Anterior cingulate cortex (tissue), 58 donors: ENCODE results near the gene CHRNA4.

Source experiments
- DNase-seq, 58 donors: peaks; one replicate each; lab custom pipeline; 2025; lab: John Stamatoyannopoulos, UW

CHRNA4 gene

DNA sequence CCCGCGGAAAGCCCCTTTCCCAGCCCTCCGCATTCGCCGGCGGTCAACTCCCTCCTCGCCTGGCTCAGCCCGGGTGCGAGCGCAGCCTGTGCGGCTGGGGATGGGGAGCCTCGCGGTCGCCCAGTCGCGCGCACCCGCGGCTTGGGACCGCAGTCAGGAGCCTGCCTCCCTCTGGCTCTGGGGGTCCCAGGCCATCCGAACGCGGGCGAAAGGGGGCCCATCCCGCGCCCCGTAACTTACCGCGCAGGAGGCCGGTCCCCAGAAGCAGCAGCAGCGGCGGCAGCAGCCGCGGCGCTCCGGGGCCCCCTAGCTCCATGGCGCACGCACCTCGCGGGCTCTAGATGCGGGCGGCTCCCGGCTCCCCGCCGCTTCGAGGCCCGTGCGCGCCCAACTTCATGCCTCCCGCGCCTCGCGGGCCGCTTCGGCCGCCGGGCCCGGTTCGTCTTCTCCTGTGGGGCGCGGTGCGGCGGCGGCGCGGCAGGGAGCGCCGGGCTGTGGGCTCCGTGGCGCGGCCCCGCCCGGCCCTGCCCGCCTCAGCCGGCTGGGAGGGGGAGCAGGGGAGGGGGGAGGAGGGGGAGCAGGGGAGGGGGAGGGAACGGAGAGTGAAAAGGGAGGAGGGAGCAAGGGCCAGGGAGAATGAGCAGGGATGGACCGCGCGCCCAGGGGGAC is at the start of gene CHRNA4:
CHRNA4 (minus strand) TSS at position 500 of the 669 bp plus-strand sequence; CDS start at position 316, 184 bp downstream.
- peak in 5 of 58 donors; percentile 17 to 58 (median 29) for DNase-seq

- no peak for DNase-seq
Observed at GRCh38 chr20:63409834-63410435, 48.8 kb upstream of the CHRNA4 start.

- no peak for DNase-seq
Observed at GRCh38 chr20:63409066-63409833, 48.1 kb upstream of the CHRNA4 start.

DNA sequence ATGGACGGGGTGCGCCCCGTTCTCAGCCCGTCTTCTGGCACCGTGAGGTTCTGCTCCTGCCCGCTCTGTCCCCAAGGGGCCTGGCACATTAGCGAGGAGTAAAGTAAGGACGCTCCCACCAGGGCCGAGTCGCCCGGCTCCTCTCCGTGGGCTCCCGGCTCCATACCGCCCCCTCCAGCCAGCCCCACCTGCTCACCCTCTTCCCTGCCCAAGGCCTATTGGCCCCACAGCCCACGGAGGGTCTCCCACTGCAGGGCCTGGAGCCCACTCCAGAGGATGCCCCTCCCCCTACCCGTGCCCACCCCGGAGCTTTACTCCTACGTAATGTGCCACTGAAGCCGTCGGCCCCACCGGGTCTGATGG is 47.5 kb upstream of the CHRNA4 start:
- no peak for DNase-seq

DNA sequence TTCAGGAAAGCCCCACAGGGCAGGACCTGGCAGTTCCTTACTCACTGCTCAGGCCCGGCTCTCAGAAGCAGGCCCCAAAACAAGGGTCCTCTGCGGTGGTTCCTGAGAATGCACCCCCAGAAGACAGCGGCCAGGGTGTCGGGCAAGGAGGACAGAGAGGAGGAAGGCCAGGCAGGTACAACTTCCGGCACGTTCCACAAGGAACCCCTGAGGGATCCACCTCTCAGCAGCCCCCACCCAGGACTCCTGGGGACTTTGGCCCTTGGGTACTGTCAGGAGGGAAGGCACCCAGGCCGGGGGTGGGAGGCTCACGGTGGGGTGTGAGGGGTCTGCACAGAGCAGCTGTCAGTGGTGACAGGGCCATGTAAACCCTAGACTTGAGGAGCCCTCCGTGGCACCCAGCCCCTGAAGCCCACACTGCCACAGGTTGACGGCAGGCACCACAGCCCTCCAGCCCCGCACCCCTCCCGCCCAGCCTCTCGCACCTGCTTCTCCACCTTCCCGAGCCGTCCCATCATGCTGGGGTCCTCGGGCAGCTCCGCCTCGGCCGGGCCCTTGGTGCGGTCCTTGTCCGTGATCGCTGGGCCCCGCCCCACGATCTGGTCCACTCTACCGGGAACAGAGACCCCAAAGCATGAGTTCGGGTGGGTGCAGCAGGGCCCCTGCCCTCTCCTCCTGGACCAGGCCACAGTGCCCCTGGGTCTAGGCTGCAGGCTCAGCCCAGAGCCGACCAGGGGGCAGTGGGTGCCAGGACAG is 47.0 kb upstream of the CHRNA4 start:
- DNase-seq, result no peak

DNA sequence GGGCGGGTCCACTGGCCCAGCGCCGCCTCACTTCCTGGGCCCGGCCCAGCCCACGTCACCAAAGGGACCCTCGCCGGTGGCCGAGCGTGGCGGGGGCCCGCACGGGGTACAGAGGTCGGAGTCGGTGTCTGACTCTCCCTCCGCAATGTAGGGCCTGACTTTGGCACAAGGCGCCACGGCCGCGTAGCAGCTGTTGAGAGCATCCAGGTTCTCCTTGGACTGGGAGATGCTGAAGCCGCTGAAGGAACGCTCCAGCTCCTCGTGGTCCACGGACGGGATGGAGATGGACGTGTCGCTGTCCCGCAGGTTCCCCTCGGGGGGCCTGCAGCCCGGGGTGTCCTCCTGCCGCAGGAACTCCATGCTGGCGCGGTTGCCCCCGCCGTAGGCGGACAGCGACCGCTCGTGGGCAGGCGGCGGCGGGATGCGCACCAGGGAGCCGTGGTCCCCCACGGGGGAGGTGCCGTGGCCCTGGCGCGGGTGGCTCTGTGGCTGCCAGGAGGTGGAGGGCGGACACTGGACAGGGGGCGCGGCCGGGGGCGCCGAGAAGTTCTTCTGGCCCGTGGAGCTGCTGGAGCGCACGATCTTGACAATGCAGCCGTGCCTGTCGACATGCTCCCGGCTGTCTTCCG is 45.6 kb upstream of the CHRNA4 start:
- no peak for DNase-seq

GRCh38 chr20:63406011-63406410 is 44.9 kb upstream of the CHRNA4 start:
- no peak for DNase-seq

GRCh38 chr20:63405102-63405730 is 44.1 kb upstream of the CHRNA4 start:
- DNase-seq, result no peak

DNA sequence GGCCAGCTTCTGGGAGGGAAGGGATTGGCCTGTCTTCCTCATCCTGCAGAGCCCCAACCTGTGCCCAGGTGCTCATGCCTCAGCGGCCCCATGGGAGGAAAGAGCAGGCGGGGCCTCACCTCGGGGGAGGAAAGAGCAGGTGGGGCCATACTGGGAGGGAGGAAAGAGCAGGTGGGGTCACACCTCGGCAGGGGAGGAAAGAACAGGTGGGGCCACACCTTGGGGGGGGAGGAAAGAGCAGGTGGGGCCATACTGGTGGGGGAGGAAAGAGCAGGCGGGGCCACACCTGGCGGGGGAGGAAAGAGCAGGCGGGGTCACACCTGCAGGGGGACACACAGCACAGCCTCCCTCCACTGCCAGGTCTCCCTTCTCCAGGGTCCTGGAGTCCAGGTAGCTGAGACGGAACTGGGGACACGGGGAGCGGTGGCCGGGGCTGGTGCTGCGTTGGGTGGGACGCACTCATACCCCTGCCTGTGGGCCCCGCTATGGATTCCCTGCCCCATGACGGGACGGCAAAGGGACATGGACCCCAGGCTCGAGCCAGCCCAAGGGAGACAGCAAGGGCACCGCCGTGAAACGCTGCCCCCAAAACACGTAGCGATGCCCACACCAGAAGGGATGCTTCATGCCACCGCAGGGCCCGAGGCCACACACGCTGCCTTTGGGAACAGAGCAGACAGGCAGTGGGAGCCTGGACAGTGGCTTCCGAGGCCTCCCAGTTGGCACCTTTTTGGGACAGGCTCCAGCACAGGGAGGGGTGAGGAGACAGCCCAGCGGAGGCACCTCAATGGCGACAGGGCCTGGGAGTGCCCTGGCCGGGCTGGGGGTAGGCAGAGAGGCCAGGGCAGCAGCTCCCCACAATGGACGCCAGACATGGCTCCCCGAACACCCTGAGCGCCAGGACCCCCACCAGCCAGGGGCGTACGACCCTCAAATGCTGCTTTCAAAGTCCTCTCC is 43.3 kb upstream of the CHRNA4 start:
- no peak for DNase-seq

DNA sequence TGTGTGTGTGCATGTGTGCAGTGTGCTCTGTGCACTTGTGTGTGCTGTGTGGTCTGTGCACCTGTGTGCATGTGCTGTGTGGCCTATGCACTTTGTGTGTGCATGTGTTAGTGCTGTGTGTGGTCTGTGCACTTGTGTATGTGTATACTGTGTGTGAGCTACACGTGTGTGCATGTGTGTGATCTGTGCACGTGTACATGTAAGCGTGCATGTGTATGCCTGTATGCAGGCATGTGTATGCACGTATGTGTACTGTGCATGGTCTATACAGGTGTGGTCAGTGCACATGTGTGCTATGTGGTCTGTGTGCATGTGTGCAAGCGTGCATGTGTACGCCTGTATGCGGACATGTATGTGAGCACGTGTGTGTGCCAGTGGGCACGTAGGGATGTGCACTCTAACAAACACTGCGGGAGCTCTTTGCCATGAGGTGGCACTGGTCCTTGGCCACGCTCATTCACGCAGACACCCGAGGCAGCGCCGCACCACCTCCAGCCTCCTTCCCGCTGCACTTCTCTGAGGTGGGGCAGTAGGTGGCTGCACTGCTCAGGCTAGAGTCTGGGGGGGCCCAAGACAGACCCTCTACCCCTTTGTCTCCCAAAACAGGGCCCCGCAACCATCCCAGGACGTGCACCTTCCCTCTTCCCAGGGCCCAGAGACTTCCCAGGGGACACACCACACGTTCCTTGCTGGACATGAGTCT is 42.4 kb upstream of the CHRNA4 start:
- no peak for DNase-seq

- peak in 1 of 58 donors; percentile 21 for DNase-seq
Observed at GRCh38 chr20:63402860-63403220, 41.7 kb upstream of the CHRNA4 start.

DNA sequence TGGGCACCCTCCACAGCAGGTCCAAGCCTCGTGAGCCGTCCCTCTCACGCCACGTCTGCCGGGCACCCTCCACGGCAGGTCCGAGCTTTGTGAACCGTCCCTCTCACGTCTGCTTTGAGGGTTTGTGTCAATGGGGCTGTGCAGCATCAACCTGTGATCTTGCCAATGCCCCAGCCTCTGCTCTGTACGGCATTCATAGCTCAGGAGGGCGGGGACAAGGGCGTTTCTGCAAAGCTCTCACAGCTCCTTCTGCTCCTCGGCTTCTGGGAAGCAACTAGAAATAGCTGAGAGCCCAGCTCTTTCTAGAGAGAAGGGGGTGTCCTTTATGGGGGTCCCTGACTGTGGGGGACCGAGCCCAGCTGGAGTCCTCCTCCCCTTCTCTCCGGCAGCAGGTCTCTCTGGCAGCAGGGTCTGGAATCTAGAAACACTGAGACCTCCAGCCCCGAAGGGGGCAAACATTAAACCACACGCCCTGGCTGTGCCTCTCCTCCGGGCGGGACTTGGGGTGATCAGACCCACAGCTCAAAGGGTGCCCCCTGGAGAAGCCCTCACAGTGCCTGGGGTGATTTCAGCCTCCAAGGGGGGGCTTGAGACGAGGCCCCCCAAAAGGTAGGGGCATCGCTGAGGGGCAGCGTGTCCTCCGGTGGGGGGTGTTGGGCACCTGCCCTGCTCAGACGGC is 41.2 kb upstream of the CHRNA4 start:
- DNase-seq, result peak in 7 of 58 donors; percentile 28 to 46 (median 32)

DNA sequence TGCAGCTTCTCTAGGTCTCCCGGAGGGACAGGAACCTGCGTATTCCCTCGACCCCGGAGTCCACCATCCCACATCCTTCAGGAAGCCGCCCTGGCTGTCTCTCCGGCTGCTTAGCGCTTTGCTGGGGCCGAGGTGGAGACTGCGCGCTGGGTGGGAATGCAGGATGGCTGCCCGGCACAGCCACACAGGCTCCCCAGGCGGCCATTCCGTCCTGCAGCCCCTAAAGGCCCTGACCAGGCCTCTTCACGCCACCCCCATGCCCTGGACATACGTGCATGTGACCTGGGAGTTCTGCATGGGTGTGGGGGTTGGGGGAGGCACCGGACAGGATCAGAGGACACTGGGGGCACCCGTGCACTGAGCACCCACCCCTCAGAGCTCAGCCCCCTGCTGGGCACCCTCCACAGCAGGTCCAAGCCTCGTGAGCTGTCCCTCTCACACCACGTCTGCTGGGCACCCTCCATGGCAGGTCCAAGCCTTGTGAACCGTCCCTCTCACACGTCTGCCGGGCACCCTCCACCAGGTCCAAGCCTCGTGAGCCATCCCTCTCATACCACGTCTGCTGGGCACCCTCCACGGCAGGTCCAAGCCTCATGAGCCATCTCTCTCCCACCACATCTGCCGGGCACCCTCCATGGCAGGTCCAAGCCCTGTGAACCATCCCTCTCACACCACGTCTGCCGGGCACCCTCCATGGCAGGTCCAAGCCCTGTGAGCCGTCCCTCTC is 40.4 kb upstream of the CHRNA4 start:
- DNase-seq, result no peak

DNA sequence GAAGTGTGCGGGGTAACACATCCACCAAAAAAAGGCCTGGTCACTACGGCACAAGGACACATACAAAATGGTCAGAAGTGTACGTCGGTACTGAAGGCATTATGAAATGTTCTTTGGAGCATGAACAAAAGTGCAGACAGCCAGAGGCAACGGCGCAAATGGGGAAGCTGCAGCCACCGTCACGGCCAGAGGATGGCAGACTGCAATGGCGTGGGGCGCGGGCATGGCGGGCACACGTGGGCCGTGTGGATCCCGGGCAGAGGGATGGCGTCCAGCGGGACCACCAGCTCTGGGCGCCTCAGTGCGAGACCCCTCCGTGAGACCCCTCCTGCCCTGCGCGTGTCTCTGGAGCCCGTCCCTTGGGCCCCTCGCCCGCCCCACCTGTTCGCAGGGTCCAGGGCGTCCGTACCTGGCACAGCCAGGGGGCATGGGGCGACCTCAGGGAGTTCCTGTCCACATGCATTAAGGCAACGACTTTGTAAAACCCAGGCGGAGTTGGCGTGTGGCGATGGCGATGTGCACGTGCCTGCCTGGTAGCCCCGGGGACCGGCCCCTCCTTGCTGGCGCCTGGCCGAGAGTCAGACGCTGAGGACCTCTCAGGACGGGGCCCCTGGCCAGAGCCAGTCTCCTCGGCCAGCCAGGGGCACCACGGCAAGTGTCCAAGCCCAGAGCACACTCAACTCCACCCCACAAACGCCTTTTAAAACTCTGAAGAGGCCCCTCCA is 39.5 kb upstream of the CHRNA4 start:
- DNase-seq, result no peak

DNA sequence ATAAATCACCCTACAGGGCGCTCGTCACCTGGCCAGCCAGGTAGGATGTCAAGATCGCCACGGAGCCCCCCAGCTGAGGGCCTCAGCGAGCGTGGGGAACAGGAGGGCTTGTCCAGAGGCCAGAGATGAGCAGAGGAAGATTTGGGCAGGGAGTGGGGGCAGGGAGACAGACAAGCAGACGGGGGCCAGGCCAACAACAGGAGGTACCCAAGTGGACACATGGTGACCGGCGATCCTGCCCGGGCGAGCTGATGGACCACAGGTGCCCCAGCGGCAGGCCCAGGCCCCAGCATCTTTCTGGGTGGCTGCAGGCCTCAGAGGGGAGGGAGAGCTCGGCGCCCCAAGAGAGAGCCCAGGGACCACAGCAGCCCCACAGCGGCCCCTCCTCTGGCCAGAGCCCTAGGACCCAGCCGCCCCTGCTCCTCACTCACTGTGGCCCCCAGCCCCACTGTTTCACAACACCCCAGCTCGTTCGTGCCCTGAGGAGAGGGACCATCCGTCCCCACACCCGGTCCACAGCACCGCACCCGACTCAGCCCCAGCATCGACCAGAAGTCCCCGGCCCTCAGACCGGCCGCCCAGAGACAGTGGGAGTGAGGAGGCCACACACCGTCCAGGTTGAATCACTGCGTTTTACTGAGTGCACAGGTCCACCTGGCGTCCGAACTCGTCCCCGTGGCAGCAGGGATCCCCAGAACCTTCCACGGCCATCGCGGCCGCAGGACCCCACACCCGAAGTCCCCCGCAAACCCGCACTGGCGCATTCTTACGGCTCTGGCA is 38.6 kb upstream of the CHRNA4 start:
- no peak for DNase-seq
